SU-DHL-6 (cell line): ENCODE measurements around the gene RAET1G.

ENCODE experiments used
- H2AFZ ChIP-seq: fragments of 200-600 bp; sonication (generic); 2 replicates; pipeline ENCODE4 v1.6.1; 2014; ENCODE audit warnings: low read depth, mild to moderate bottlenecking, moderate library complexity, mixed read lengths, antibody characterized with exemption, low read length; ENCODE audit not compliant: severe bottlenecking
- H3F3A ChIP-seq: fragments of 200-600 bp; shearing (Covaris generic); 2 replicates; pipeline ENCODE4 v1.6.0; 2016; ENCODE audit warnings: antibody characterized with exemption, mild to moderate bottlenecking; ENCODE audit not compliant: insufficient read depth
- H3K27ac ChIP-seq: fragments of 200-600 bp; sonication (generic); 2 replicates; pipeline ENCODE4 v1.5.1; 2016; ENCODE audit warnings: low read depth, mild to moderate bottlenecking, low read length, moderate library complexity, mixed read lengths
- H3K27me3 ChIP-seq: fragments of 200-600 bp; sonication (generic), shearing (Covaris generic); 2 replicates; pipeline ENCODE4 v1.6.0; 2014; ENCODE audit warnings: mild to moderate bottlenecking, low read length
- H3K36me3 ChIP-seq: fragments of 200-600 bp; sonication (generic); 2 replicates; pipeline ENCODE4 v1.6.1; 2014; ENCODE audit warnings: mild to moderate bottlenecking, low read length, mixed read lengths
- H3K4me2 ChIP-seq: fragments of 300-600, 200-600 bp; shearing (Covaris generic), sonication (generic); 2 replicates; pipeline ENCODE4 v1.6.0; 2014; ENCODE audit warnings: low read length, low read depth, mild to moderate bottlenecking; ENCODE audit not compliant: poor library complexity, severe bottlenecking
- H3K4me3 ChIP-seq: fragments of 200-600 bp; sonication (generic); 2 replicates; pipeline ENCODE4 v1.5.1; 2014; ENCODE audit warnings: antibody characterized with exemption, low read length, mild to moderate bottlenecking, mixed read lengths; ENCODE audit not compliant: insufficient read depth, poor library complexity, severe bottlenecking
- H3K79me2 ChIP-seq: fragments of 200-600 bp; sonication (generic); 2 replicates; pipeline ENCODE4 v1.6.1; 2014; ENCODE audit warnings: mild to moderate bottlenecking, low read length, moderate library complexity; ENCODE audit not compliant: insufficient read depth
- H3K9ac ChIP-seq: fragments of 200-600 bp; sonication (generic); 2 replicates; pipeline ENCODE4 v1.7.0; 2014; ENCODE audit warnings: mild to moderate bottlenecking, low read length
- H3K9me2 ChIP-seq: fragments of 200-600 bp; sonication (generic); replicated peaks from 2 replicates; pipeline ENCODE4 v1.6.1; 2014; ENCODE audit warnings: low read length; ENCODE audit not compliant: insufficient read depth
- H3K9me3 ChIP-seq: fragments of 200-600 bp; sonication (generic); 2 replicates; pipeline ENCODE4 v1.6.1; 2014; ENCODE audit warnings: low read length, mixed read lengths; ENCODE audit not compliant: insufficient read depth
- H4K20me1 ChIP-seq: fragments of 200-600 bp; sonication (generic); 2 replicates; pipeline ENCODE4 v1.6.1; 2014; ENCODE audit warnings: low read depth, mild to moderate bottlenecking, antibody characterized with exemption, low read length, moderate library complexity, mixed read lengths
- CTCF ChIP-seq: fragments of 200-600 bp; sonication (generic); IDR thresholded peaks from one replicate; pipeline ENCODE4 v1.5.1; 2017; ENCODE audit warnings: antibody characterized with exemption, mild to moderate bottlenecking, low read length, moderate library complexity; ENCODE audit not compliant: insufficient read depth, poor library complexity, severe bottlenecking
- EZH2phosphoT487 ChIP-seq: fragments of 200-600 bp; sonication (generic), shearing (Covaris generic); conservative IDR thresholded peaks from 2 replicates; pipeline ENCODE4 v1.6.1; 2018; ENCODE audit warnings: mild to moderate bottlenecking, antibody characterized with exemption, low read length, moderate library complexity, mixed read lengths

RAET1G gene

GRCh38 chr6:149963462-149964307, 40.8 kb upstream of the RAET1G start, which contains the start of gene ULBP1:
Gene ULBP1 (plus strand): TSS chr6:149963943. CDS start chr6:149964050, 107 bp downstream.
- Histone ChIP-seq H3K27ac (no peak within 1 kb of the TSS), H3K4me3 (no peak within 1 kb of the TSS), H3K9ac (no peak within 1 kb of the TSS), H3K36me3 (no peaks in the 10 kb centered on the region), H3K79me2 (no peaks in the 10 kb centered on the region), H2AFZ (no peak within 1 kb of the TSS), H3F3A (no peaks in the 10 kb centered on the region), H3K9me3 (no peaks in the 10 kb centered on the region), H3K27me3 (no peaks in the 10 kb centered on the region), H4K20me1 (no peaks in the 10 kb centered on the region), H3K4me2 (no peak within 1 kb of the TSS), H3K9me2 (no peaks in the 10 kb centered on the region)
- TF ChIP-seq CTCF (no peak), EZH2phosphoT487 (no peak)

GRCh38 chr6:149963212-149963461, 40.2 kb upstream of the RAET1G start:
- no peak overlapping the region for H3K4me3 ChIP-seq
- H3K4me2 ChIP-seq: no peak overlapping the region
- H3K9ac ChIP-seq: no peak overlapping the region
- H3K36me3 ChIP-seq: no peaks in the 10 kb centered on the region
- no peak overlapping the region for H3K27ac ChIP-seq
- no peaks in the 10 kb centered on the region for H3K27me3 ChIP-seq
- no peaks in the 10 kb centered on the region for H3K9me2 ChIP-seq
- no peaks in the 10 kb centered on the region for H3F3A ChIP-seq
- H2AFZ ChIP-seq: no peak overlapping the region
- H3K9me3 ChIP-seq: no peaks in the 10 kb centered on the region
- no peaks in the 10 kb centered on the region for H4K20me1 ChIP-seq
- H3K79me2 ChIP-seq: no peaks in the 10 kb centered on the region
- TF ChIP-seq CTCF: no peak
- TF ChIP-seq EZH2phosphoT487: no peak

- no peak overlapping the region for H3K4me2 ChIP-seq
- no peaks in the 10 kb centered on the region for H4K20me1 ChIP-seq
- no peaks in the 10 kb centered on the region for H3K36me3 ChIP-seq
- no peak for TF ChIP-seq EZH2phosphoT487
- TF ChIP-seq CTCF: no peak
- H3K9ac ChIP-seq: no peak overlapping the region
- H3K9me3 ChIP-seq: no peaks in the 10 kb centered on the region
- no peaks in the 10 kb centered on the region for H3K27me3 ChIP-seq
- H2AFZ ChIP-seq: no peak overlapping the region
- H3K79me2 ChIP-seq: no peaks in the 10 kb centered on the region
- no peaks in the 10 kb centered on the region for H3K9me2 ChIP-seq
- H3K27ac ChIP-seq: no peak overlapping the region
- no peaks in the 10 kb centered on the region for H3F3A ChIP-seq
- H3K4me3 ChIP-seq: no peak overlapping the region
These were observed 39.7 kb upstream of the RAET1G start for GRCh38 chr6:149962461-149963211.
